ENCODE results near the gene WDR55.
"Not testable (repeated sequence)": the region's sequence is repeated elsewhere in the genome, so short reads cannot be mapped to it uniquely, and the experiment has no call there.

WDR55 gene

DNA sequence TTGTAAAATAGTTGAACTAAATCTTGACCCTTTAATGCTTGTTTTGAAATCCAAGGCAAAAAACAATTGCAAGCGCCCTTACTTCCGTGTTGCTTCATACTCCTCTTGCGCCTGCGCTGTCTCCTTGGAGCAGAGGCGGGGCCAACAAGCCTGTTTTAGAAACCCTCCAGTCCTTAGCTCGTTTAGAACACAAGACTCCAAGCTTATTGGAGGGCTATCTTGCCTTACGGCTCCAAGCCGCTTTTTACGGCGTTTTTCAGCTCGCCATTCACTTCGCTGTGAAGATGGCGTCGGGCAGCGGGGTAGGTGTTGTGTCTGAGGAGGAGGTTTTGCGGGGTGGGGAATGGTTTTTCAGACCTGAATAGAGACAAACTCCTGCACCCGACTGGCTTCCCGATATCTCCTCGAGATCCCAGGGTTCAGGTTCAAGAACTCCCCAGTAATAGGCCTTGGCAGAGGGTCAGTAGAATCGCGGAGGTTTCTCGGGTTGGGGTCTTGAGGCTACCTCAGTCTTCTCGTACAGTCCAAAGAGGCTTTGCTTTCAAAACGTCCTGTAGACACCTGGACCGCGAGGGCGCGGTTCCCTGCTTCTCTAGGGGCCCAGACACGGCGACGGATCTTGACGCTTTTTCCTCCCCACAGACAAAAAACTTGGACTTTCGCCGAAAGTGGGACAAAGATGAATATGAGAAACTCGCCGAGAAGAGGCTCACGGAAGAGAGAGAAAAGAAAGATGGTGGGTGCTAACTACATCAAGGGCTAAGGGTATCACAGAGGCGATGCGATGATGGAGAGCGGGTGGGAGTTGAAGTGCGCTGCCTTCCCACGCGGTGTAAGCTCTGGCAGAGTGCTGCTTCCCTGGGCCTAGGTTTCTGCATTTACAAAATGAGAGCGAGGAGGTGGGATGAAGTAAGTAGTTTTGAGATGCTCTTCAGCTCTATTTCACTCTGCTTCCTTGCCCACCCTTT lies 35.8 kb downstream of the WDR55 start, which contains the start of gene ZMAT2:
ZMAT2 (plus strand) TSS at position 271 of the 968 bp plus-strand sequence; CDS start at position 285, 14 bp downstream.
- TF ChIP-seq, protein P1, sequence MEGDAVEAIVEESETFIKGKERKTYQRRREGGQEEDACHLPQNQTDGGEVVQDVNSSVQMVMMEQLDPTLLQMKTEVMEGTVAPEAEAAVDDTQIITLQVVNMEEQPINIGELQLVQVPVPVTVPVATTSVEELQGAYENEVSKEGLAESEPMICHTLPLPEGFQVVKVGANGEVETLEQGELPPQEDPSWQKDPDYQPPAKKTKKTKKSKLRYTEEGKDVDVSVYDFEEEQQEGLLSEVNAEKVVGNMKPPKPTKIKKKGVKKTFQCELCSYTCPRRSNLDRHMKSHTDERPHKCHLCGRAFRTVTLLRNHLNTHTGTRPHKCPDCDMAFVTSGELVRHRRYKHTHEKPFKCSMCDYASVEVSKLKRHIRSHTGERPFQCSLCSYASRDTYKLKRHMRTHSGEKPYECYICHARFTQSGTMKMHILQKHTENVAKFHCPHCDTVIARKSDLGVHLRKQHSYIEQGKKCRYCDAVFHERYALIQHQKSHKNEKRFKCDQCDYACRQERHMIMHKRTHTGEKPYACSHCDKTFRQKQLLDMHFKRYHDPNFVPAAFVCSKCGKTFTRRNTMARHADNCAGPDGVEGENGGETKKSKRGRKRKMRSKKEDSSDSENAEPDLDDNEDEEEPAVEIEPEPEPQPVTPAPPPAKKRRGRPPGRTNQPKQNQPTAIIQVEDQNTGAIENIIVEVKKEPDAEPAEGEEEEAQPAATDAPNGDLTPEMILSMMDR (IDR thresholded peaks at IDR 0.05; ENCODE audit: extremely low read depth, missing control alignments) = no peak
- DNase-seq (ENCODE audit: low spot score) = peak; percentile 93

DNA sequence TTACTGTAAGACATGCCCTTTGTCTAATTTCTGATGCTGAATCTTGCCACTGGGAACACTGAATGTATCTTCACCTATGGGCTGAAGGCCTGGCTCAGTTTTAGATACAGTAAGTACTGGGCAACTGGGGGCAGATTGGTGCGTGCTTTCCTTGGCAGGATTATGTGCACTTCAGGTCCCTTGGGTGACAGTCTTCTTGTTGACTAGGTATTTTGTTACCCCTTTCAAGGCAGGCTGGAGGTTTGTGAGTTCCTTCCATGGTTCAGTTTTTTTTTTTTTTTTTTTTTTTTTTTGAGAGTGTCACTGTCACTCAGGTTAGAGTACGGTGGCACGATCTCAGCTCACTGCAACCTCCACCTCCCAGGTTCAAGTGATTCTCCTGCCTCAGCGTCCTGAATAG lies 43.1 kb downstream of the WDR55 start:
- no peak for DNase-seq (ENCODE audit: low spot score)
- TF ChIP-seq, protein P1 (IDR thresholded peaks at IDR 0.05; ENCODE audit: extremely low read depth, missing control alignments) = no peak

DNA sequence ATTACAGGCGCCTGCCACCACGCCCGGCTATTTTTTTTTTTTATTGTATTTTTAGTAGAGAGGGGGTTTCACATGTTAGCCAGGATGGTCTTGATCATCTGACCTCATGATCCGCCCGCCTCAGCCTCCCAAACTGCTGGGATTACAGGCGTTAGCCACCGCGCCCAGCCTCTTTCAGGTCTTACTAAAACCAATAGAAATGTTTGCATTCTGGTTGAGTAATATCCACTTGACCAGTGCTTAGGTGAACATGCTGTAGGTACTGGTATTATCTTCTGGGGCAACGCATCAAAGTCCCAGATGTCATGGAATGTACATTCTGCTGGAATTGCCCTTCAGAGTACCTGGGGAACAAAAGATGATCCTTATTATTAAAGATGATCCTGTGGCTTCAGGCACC lies 44.1 kb downstream of the WDR55 start:
- not testable (repeated sequence) for DNase-seq (ENCODE audit: low spot score)

DNA sequence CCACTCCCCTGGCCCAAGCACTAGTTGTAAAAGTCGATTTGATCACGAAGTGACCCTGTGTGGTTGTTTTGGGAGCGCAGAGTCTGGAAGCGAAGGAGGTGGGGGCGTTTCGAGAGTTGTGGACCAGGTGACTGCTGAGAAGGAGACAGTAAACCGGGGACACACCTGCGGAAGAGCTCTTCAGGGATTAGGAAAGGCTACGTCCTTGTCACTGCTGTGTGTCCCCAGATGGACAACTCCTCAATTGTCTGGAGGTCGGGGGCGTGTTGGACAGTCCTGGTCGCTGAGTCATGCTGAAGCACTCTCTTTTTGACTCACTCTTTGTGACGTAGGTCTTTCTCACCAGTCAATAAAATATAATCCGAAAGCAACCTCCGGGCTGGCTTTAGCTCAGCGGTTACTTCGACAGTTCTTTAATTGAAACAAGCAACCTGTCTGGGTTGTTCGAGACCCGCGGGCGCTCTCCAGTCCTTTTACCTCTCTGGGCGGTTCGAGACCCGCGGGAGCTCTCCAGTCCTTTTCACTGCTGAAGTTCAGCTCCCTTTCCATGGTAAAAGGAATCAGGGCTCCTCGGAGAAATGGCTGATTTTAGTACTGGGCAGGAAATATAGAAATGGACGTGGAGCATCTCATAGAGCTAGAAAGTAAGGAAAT lies 46.3 kb downstream of the WDR55 start:
- TF ChIP-seq, protein P1 (IDR thresholded peaks at IDR 0.05; ENCODE audit: extremely low read depth, missing control alignments) = no peak
- DNase-seq (ENCODE audit: low spot score) = peak; percentile 79

DNA sequence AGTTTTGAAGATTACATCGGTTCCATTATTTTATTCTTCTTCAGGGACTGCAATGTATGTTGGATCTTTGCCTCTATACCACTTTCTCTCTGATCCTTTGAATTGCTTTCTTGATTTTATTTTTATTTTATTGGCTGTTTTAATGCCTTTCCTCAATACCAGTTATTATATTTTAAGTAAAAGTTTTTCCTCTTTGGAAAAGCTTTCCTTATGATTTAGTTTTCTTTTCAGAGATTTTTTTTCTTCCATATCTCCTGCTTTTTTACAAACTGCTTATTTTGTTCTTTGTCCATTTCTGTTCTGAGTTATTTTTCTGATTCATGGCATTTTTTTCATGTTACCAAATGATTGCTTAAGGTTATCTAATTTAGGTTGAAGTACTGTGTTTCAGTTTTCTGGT lies 47.1 kb downstream of the WDR55 start:
- TF ChIP-seq, protein P1 (IDR thresholded peaks at IDR 0.05; ENCODE audit: extremely low read depth, missing control alignments) = no peak
- no peak for DNase-seq (ENCODE audit: low spot score)

DNA sequence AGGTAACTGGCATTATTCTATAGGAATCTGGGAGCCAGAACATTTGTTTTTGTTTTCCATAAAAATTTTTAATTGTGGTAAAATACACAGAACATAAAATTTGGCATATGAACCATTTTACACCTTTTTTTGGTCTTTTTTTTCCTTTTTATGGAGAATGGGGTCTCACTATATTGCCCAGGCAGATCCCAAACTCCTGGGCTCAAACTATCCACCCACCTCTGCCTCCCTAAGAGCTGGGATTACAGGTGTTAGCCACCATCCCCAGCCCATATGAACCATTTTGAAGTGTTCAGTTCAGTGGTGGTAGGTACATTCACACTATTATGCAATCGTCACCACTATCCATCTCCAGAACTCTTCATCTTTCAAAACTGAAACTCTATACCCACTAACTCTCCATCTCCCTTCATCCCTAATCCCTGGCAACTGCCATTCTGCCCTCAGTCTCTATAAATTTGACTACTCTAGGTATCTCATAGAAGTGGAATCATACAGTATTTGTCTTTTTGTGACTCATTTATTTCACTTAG lies 48.9 kb downstream of the WDR55 start:
- TF ChIP-seq, protein P1 (IDR thresholded peaks at IDR 0.05; ENCODE audit: extremely low read depth, missing control alignments) = no peak
- no peak for DNase-seq (ENCODE audit: low spot score)

DNA sequence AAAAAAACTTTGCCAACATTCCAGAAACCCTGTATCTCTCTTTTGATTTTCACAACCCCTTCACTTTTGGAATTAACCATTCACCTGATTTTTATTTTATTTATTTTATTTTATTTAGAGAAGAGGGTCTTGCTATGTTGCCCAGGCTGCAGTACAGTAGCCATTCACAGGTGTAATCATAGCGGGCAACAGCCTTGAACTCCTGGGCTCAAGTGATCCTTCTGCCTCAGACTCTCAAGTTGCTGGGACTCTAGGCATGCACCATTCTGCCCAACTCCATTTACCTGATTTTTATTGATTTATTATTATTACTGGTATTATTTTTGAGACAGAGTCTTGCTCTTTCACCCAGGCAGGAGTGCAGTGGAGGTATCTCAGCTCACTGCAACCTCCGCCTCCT lies 51.5 kb downstream of the WDR55 start:
- DNase-seq (ENCODE audit: low spot score) = not testable (repeated sequence)

DNA sequence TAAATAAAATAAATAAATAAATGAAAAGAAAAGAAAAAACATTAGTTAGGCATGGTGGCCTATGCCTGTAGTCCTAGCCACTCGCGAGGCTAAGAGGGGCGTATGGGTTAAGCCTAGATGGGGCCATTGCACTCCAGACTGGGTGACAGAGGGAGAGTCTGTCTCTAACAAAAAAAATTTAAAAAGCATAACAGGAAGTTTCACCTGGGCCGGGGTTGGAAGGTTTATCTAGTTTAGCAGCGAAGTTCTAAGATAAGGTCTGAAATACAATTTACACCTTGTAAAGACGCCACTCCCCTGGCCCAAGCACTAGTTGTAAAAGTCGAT lies 53.5 kb downstream of the WDR55 start:
- TF ChIP-seq, protein P1 (IDR thresholded peaks at IDR 0.05; ENCODE audit: extremely low read depth, missing control alignments) = no peak
- no peak for DNase-seq (ENCODE audit: low spot score)

DNA sequence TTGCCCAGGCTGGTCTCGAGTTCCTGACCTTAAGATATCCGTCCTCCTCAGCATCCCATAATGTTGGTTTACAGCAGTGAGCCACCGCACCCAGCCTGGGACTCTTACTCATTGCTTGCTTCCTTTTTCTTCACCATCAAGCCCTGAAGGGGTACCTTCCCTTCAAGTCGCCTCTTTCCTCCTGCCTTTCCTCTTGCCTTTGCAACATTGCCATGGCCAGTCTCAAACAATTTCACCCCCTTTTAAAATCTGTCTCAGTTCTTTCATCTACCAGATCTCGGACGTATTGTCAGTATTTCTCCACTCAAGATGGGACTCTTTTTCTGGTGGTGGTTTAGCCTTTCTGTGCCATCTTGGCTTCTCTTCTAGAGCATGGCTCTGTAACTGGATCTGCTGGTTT lies 56.0 kb downstream of the WDR55 start:
- not testable (repeated sequence) for DNase-seq (ENCODE audit: low spot score)

DNA sequence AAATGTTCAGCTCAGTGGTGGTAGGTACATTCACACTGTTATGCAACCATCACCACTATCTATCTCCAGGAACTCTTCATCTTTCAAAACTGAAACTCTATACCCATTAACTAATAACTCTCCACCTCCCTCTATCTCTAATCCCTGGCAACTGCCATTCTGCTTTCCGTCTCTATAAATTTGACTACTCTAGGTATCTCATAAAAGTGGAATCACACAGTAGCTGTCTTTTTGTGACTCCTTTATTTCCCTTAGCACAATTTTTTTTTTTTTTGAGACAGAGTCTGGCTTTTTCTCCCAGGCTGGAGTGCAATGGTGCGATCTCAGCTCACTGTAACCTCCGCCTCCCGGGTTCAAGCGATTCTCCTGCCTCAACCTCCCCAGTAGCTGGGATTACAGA lies 56.7 kb downstream of the WDR55 start:
- DNase-seq (ENCODE audit: low spot score) = not testable (repeated sequence)
